Activated T-cell treated with anti-CD3 and anti-CD28 coated beads, Interleukin-2, amount 50 U/mL, for 72 hours (primary cell): ENCODE results near the gene SEC22C. TPM values are rescaled to one million over a fixed set of nuclear protein-coding genes. Genes with fewer than 3 reads are reported as not detected.
"Not testable (repeated sequence)": the region's sequence is repeated elsewhere in the genome, so short reads cannot be mapped to it uniquely, and the experiment has no call there.

Source experiments
- ATAC-seq, 2 donors: fragments of 150-1000 bp; cut with Tn5 transposase; replicated peaks in 1 of 2; 2 replicates each; pipeline ENCODE4 v1.10.0; 2021; ENCODE audit warnings: moderate library complexity in 2 of 2, mild to moderate bottlenecking in 1 of 2
- DNase-seq, 2 donors: peaks; one replicate each; pipeline ENCODE4 v3.0.0; 2021 to 2022; ENCODE audit warnings: mixed read lengths in 1 of 2
- H3K27ac Mint-ChIP-seq: one replicate; pipeline ENCODE4 v1.8.0; 2022; ENCODE audit warnings: mild to moderate bottlenecking, moderate library complexity, mixed read lengths
- H3K27me3 Mint-ChIP-seq: one replicate; pipeline ENCODE4 v1.8.0; 2022; ENCODE audit warnings: low read depth, mixed read lengths
- H3K36me3 Mint-ChIP-seq, 2 donors: one replicate each; pipeline ENCODE4 v1.8.0; 2022; ENCODE audit warnings: mixed read lengths in 2 of 2, mild to moderate bottlenecking in 1 of 2; ENCODE audit not compliant: insufficient read depth in 2 of 2
- H3K4me1 Mint-ChIP-seq: one replicate; pipeline ENCODE4 v1.8.0; 2022; ENCODE audit warnings: low read depth, mixed read lengths
- H3K4me3 Mint-ChIP-seq, 2 donors: one replicate each; pipeline ENCODE4 v1.8.0; 2022; ENCODE audit warnings: mild to moderate bottlenecking in 2 of 2, mixed read lengths in 2 of 2, moderate library complexity in 2 of 2
- H3K9me3 Mint-ChIP-seq, 2 donors: one replicate each; pipeline ENCODE4 v1.8.0; 2022; ENCODE audit warnings: mixed read lengths in 2 of 2
- total RNA-seq, 2 donors: library from RNA; stranded (reverse); gene quantifications; one replicate each; pipeline ENCODE4 v1.2.3, GENCODE V29; 2022

SEC22C gene
- total RNA-seq, 2 donors from 2014 or later, result 60.6 to 66.4 TPM

GRCh38 chr3:42597098-42597497 is 15.3 kb upstream of the SEC22C start:
- not testable (repeated sequence) for H3K27ac Mint-ChIP-seq, ATAC-seq, H3K27me3 Mint-ChIP-seq, H3K4me3 Mint-ChIP-seq, H3K9me3 Mint-ChIP-seq, DNase-seq
- Mint-ChIP-seq H3K36me3 (peaks cover 16 to 33% of the 10 kb centered on the region in 2 donors), H3K4me1 (peaks cover 40% of the 10 kb centered on the region)

- H3K27ac Mint-ChIP-seq, result peak overlapping the region; percentile 54
Measured at GRCh38 chr3:42595682-42596081, 13.9 kb upstream of the SEC22C start.

GRCh38 chr3:42593635-42594034 is 11.9 kb upstream of the SEC22C start:
- Mint-ChIP-seq H3K4me3 (peak overlapping the region in 1 of 2 donors; percentile 19), H3K9me3 (peaks cover 0 to 2% of the 10 kb centered on the region in 2 donors), H3K36me3 (peaks cover 12 to 38% of the 10 kb centered on the region in 2 donors), H3K27me3 (no peaks in the 10 kb centered on the region), H3K27ac (peak overlapping the region; percentile 67), H3K4me1 (peaks cover 39% of the 10 kb centered on the region)
- ATAC-seq, result no peak
- DNase-seq, result no peak

More at GRCh38 chr3:42595682-42596081, 13.9 kb upstream of the SEC22C start:
- no peak for DNase-seq
- peaks cover 0 to 2% of the 10 kb centered on the region in 2 donors for H3K9me3 Mint-ChIP-seq
- H3K4me1 Mint-ChIP-seq, result peaks cover 39% of the 10 kb centered on the region
- no peak for ATAC-seq
- H3K4me3 Mint-ChIP-seq, result no peak overlapping the region
- H3K27me3 Mint-ChIP-seq, result no peaks in the 10 kb centered on the region
- peaks cover 15 to 37% of the 10 kb centered on the region in 2 donors for H3K36me3 Mint-ChIP-seq

- peaks cover 5 to 30% of the 10 kb centered on the region in 2 donors for H3K36me3 Mint-ChIP-seq
- H3K4me3 Mint-ChIP-seq, result peak overlapping the region; percentile 66 to 92
- no peaks in the 10 kb centered on the region for H3K9me3 Mint-ChIP-seq
- peaks cover 35% of the 10 kb centered on the region for H3K4me1 Mint-ChIP-seq
- H3K27ac Mint-ChIP-seq, result peak overlapping the region; percentile 9
- ATAC-seq (no peak), DNase-seq (no peak)
- no peaks in the 10 kb centered on the region for H3K27me3 Mint-ChIP-seq
Measured at GRCh38 chr3:42591811-42592210, 10.0 kb upstream of the SEC22C start.

- Mint-ChIP-seq H3K4me1 (peaks cover 35% of the 10 kb centered on the region), H3K27me3 (no peaks in the 10 kb centered on the region), H3K9me3 (no peaks in the 10 kb centered on the region), H3K27ac (peak overlapping the region; percentile 23), H3K36me3 (peaks cover 5 to 27% of the 10 kb centered on the region in 2 donors), H3K4me3 (peak overlapping the region; percentile 78 to 92)
- DNase-seq, result no peak
- peak in 1 of 2 donors; percentile 1 for ATAC-seq
Measured at GRCh38 chr3:42590989-42591756, 9.4 kb upstream of the SEC22C start.

GRCh38 chr3:42589382-42590109 is 7.8 kb upstream of the SEC22C start:
- peak overlapping the region; percentile 78 to 92 for H3K4me3 Mint-ChIP-seq
- no peaks in the 10 kb centered on the region for H3K27me3 Mint-ChIP-seq
- ATAC-seq (no peak), DNase-seq (no peak)
- H3K4me1 Mint-ChIP-seq, result peaks cover 35% of the 10 kb centered on the region
- no peaks in the 10 kb centered on the region for H3K9me3 Mint-ChIP-seq
- no peak overlapping the region for H3K27ac Mint-ChIP-seq
- H3K36me3 Mint-ChIP-seq, result peaks cover 5 to 20% of the 10 kb centered on the region in 2 donors

GRCh38 chr3:42588625-42589024 is 6.9 kb upstream of the SEC22C start:
- Mint-ChIP-seq H3K36me3 (peaks cover 1 to 14% of the 10 kb centered on the region in 2 donors), H3K9me3 (no peaks in the 10 kb centered on the region), H3K27me3 (no peaks in the 10 kb centered on the region), H3K4me3 (no peak overlapping the region), H3K27ac (no peak overlapping the region), H3K4me1 (peaks cover 26% of the 10 kb centered on the region)
- no peak for DNase-seq
- no peak for ATAC-seq

- Mint-ChIP-seq H3K4me3 (peak overlapping the region; percentile 94 to 96), H3K4me1 (peaks cover 41% of the 10 kb centered on the region), H3K27me3 (no peaks in the 10 kb centered on the region), H3K36me3 (peaks cover 3 to 4% of the 10 kb centered on the region in 2 donors), H3K9me3 (no peaks in the 10 kb centered on the region), H3K27ac (peak overlapping the region; percentile 88)
- no peak for DNase-seq
- no peak for ATAC-seq
Measured at GRCh38 chr3:42582474-42583070, 805 bp upstream of the SEC22C start.

GRCh38 chr3:42581400-42581708 is 413 bp downstream of the SEC22C start:
- no peaks in the 10 kb centered on the region for H3K27me3 Mint-ChIP-seq
- H3K4me1 Mint-ChIP-seq, result peaks cover 51% of the 10 kb centered on the region
- DNase-seq (no peak), ATAC-seq (no peak)
- H3K4me3 Mint-ChIP-seq, result peak overlapping the region; percentile 94 to 96
- peak overlapping the region; percentile 85 for H3K27ac Mint-ChIP-seq
- H3K36me3 Mint-ChIP-seq, result peaks cover 4 to 8% of the 10 kb centered on the region in 2 donors
- no peaks in the 10 kb centered on the region for H3K9me3 Mint-ChIP-seq

GRCh38 chr3:42579346-42579745 is 2.4 kb downstream of the SEC22C start:
- H3K27me3 Mint-ChIP-seq, DNase-seq, H3K27ac Mint-ChIP-seq, H3K9me3 Mint-ChIP-seq, ATAC-seq: not testable (repeated sequence)
- Mint-ChIP-seq H3K4me1 (peaks cover 51% of the 10 kb centered on the region), H3K36me3 (peaks cover 17 to 23% of the 10 kb centered on the region in 2 donors), H3K4me3 (peak overlapping the region in 1 of 2 donors; percentile 96)

- ATAC-seq (no peak), DNase-seq (no peak)
- Mint-ChIP-seq H3K36me3 (peaks cover 20 to 31% of the 10 kb centered on the region in 2 donors), H3K4me3 (no peak overlapping the region), H3K27me3 (no peaks in the 10 kb centered on the region), H3K27ac (no peak overlapping the region), H3K4me1 (peaks cover 46% of the 10 kb centered on the region), H3K9me3 (peaks cover 3 to 9% of the 10 kb centered on the region in 2 donors)
Measured at GRCh38 chr3:42578054-42578453, 3.7 kb downstream of the SEC22C start.

GRCh38 chr3:42575137-42575741 is 6.5 kb downstream of the SEC22C start:
- DNase-seq (no peak), ATAC-seq (no peak)
- peaks cover 38% of the 10 kb centered on the region for H3K4me1 Mint-ChIP-seq
- H3K36me3 Mint-ChIP-seq, result peaks cover 20 to 33% of the 10 kb centered on the region in 2 donors
- peaks cover 3 to 9% of the 10 kb centered on the region in 2 donors for H3K9me3 Mint-ChIP-seq
- H3K27ac Mint-ChIP-seq, result no peak overlapping the region
- no peaks in the 10 kb centered on the region for H3K27me3 Mint-ChIP-seq
- H3K4me3 Mint-ChIP-seq, result no peak overlapping the region

GRCh38 chr3:42572278-42572677 is 9.5 kb downstream of the SEC22C start:
- H3K27me3 Mint-ChIP-seq, result no peaks in the 10 kb centered on the region
- ATAC-seq, result peak; percentile 49 to 60
- H3K4me3 Mint-ChIP-seq, result no peak overlapping the region
- peaks cover 16 to 31% of the 10 kb centered on the region in 2 donors for H3K36me3 Mint-ChIP-seq
- no peak for DNase-seq
- peaks cover 3 to 9% of the 10 kb centered on the region in 2 donors for H3K9me3 Mint-ChIP-seq
- no peak overlapping the region for H3K27ac Mint-ChIP-seq
- peaks cover 20% of the 10 kb centered on the region for H3K4me1 Mint-ChIP-seq
